HG03103 (cell line): ENCODE measurements around the gene AMACR.
A peak's percentile ranks its signal among the peaks of the same experiment; 100 is the strongest.
"Not testable (repeated sequence)": the region's sequence is repeated elsewhere in the genome, so short reads cannot be mapped to it uniquely, and the experiment has no call there.

Experiments used
- ATAC-seq: cut with Tn5 transposase; IDR thresholded peaks from one replicate; pipeline ENCODE4 v1.9.1; 2021; ENCODE audit warnings: low read depth; ENCODE audit not compliant: unreplicated experiment

AMACR gene

DNA sequence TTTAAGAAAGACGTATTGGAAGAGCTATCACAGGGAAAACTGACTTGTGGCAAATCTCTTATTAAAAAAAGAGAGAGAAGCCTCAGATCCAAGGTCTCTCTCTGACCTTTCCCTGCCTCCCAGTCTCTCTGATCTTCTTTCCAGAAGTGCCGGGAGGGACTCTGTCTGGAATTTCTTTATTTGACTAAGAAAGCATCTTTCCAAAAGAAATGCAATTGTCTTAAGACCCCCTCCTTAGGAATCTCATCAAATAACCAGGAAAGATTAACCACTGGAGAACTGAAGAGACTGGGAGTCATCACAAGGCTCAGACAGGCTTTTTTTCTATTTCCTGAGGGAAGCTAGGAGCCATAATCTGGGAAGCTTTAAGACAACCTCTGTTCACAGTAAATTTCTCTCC, 30.5 kb upstream of the AMACR start:
- ATAC-seq: no peak

DNA sequence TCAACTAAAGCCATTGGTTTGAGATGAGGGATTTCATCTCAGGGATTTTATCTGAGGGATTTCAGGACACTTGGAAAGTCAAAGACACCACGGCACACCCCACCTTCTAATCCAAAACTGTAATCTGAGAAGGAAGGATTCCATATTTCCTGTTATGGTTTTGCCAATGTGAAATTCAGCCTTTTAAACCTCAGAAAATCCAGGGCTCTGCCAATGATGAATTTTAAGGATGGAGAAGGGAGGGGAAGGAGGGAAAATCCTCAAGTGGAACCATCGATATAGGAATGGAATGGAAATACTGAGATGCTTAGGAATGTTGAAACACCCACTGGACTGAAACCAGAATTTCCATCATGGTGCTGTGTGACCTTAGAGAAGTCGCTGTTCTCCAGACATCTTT, 29.9 kb upstream of the AMACR start:
- ATAC-seq: no peak

DNA sequence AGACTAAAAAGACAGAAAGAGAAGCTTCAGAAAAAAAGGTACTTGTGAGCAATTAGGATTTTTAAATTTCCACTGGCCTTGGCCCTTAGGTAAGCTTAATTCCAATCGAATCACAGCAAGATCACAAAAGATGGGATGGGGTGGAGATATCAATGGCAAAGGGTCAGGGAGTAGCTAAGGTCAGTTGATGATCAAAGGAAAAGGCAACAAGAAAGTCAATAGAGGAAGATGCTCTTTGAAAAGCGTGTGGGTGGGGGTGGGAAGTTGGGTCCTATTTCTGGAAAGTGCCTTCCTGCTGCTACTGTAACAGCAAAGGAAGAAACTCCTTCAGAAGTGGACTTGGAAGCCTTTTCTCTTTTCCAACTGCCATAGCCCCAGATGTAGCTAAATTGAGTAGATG, 27.9 kb upstream of the AMACR start:
- ATAC-seq: no peak

DNA sequence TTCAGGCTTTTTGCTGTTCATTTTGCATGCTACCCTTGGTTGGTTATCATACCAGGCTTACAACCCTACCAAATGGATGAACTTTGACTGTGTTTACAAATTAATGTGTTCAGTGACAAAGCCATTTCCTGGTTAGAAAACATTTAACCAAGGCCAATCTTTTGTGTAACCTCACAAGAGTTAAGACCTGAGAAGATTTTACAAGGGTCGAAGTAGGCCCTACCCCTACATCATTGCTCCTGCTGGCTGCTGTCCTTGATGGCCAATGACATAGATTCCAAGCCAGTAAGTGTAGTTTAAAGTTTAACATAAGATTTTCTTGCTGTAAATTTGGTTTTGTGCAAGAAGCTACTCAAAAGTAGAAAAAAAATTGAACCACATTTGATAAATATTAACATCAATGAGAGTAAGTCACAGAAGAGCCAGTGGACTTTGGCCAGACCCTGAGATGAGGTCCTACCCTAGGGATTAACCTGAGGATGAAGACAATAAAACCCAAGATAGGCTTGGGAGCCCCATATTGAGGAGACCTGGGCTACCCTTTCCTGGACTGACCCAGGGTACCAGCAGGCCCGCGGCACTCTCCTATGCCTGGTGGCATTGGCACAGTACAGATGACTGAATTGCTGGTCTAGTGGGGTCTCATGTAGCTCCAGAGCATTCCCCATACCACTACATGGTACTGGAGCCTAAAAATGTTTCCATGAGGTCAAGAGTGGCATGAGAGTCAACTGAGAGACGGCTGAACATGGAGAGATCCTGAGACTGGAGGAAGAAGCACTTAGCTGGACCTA, 26.9 kb upstream of the AMACR start:
- no peak for ATAC-seq

DNA sequence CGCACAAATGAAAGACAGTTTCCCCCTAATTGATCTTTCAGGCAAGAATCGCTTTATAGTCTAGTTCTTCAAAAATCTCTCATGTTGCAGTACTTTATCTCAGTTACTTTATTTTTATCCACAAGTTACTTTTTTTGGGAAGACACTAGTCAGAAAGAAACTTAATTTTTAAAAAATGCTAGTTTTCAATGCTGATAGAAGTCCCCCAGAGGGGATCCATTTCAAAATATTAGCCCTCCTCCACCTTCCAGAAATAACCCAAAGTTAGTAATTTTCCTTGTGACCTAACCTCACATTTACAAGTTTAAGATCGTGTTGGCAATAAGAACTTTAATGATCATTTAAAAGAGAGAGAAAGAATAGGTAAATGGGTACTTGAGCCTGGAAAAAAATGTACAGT, 24.1 kb upstream of the AMACR start:
- no peak for ATAC-seq

DNA sequence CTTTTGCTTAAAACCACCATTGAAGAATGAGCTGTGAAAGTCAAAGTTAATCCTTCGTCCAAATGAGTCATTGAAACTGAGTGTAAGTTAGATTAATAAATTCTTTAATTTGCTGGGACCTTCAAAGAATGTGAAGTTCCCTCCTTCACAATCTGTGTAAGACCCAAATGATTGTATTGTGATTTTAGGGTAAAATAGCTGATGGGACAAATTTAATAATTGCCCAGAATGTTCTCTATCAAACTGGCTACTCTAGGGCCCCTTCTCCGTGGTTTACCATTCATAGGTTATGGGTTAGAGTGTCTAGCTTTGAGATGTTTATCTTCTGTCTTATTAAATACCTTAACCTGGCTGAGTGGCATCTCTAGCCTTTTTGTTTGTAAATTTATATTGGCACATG, 23.3 kb upstream of the AMACR start:
- ATAC-seq: no peak

DNA sequence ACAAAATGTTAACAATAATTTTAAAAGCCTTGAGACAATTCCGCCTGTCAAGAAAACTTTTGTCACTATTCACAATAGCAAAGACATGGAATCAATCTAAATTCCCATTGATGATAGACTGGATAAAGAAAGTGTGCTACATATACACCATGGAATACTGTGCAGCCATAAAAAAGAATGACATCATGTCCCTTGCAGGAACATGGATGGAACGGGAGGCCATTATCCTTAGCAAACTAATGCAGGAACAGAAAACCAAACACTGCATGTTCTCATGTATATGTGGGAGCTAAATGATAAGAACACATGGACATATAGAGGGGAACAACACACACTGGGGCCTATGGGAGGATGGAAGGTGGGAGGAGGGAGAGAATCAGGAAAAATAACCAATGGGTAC, 22.7 kb upstream of the AMACR start:
- not testable (repeated sequence) for ATAC-seq

DNA sequence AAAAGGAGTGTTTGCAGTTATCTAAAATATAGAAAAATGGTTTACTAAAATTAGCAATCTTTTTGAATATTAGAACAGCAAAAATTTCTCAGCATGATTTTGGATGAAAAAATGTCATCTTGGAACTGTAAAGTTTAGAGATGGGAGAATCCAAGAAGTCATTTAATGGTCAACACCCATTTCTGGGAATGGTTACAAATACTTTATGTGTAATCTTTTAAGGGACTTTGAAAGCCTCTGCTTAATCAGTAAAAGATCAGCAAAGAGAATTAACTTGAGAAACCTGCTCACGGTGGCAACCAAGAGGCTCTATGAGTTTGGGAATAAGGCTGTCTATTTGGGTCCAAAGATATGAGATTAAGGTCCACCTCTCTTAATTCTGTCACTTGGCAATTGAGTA, 22.2 kb upstream of the AMACR start:
- no peak for ATAC-seq

DNA sequence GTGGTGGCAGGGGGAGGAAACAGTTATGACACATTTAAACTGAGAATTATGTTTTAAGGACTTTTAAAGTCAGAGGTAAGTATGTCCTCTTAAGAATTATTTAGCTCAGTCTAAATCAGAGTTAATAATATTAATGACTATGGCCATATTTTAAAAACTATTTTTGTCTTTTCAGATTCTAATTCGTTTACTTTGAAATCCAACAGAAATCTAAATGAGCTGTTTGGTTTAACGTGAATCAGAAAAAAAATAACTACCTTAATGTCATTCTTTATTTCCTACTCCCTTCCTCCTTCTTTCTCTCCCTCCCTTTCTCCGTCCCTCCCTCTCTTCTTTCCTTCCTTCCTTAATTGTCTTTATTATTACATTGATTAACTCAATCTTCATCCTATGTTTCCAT, 20.5 kb upstream of the AMACR start:
- no peak for ATAC-seq

DNA sequence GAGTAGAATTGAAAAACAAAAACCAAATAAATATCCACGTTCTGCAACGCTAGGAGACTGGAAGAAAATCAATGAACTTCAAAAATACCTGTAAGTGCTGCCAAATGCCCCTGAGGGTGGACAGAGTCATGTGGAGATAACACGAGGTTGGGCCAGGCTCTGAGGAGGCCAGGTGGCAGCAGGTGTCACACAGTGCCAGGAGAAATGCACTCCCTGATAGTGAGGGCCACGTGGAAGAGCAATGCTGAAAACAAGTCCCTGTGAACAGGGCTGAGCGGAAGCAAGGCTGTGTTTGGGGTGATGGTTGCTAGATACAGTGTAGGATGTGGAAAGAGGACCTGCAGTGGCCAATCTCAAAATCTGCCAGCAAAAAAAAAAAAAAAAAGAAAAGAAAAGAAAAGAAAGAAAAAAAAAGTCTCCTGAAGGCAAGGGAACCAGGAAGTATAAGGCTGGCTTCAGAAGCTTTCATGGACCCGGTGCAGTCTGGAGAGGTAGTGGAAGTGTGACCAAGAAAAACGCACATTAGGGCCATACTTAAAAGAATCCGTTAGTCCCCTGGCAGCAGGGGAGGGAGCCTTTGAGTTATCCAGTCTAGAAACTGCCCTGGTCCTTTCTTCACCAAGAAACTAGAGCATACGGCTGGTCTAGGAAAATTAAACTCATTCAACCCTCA, 18.4 kb upstream of the AMACR start:
- ATAC-seq: no peak

DNA sequence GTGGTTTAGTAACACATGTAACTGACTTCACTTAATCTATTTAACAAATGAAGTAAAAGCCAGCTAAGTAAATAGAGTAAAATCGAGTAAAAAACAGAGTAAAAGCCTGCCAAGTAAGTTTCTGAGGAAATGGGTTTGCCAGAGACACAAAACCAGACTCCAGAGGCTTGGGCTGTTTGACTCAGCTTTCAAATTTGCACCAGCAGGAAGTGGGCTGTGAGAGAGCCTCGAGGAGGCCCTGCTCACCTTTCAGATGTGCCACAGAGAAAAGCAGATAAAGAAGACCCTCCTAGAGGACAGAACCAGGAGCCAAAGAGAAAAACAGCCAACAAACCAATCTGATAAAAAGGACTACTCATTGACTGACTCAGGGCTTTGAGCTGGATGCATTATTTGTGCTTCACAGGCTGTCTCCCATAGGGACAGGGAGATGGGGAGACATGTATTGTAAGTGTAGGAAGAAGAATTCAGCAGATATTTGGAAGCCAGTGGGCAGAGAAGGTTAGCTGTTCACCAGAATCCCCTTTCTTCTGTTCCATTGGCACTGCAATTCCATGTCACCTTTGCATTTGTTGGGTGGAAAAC, 14.4 kb upstream of the AMACR start:
- peak; percentile 92 for ATAC-seq

DNA sequence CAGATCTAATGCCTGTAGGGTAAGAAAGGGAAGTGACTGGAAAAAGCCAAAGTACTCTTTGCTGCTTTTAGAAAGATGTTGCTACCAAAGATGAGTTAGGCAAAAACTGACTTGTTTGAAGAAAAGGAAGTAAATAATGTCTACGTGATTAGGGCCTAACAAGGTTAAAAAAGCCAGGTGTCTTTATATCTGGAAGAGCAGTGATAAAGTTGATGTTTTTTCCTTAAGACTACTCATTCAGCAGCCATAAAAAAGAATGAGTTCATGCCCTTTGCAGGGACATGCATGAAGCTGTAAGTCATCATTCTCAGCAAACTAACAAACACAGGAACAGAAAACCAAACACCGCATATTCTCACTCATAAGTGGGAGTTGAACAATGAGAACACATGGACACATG, 13.5 kb upstream of the AMACR start:
- ATAC-seq: no peak

DNA sequence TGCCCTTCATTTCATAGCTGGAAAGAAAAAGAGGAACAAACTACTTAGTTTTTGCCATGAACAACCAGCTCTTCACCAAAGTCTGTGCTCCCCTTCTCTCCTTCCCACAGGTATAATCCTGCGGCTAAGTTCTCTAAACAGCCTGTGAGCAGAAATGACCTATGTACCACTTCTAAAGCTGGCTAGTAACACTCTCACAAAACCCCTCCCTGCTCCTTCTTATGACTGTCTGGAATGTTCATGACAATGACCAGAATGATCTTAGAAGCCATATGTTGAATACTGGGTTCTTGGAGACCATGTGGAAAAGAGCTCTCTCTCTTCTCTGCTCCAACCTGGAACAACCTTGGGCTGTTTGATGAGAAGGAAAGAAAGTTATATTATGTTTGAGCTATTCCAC, 12.9 kb upstream of the AMACR start:
- ATAC-seq: no peak

DNA sequence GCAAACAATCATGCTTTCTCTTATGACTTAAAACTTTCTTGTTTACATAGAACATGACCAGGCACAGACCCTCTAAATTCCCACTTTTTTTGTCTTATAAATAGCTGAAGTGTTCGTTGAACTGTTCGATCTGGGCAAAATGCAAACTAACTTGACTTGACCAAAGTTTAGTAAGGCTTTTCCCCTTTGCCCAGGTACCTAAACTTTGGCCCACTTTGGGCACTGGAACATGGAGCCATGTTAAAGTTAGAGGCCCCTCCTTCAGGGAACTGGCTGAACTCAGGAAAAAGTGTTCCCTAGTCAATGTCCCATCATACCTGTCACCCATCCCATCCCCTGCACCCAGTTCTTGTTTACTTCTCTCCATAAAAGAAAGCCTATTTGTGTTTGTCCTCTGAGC, 9.4 kb upstream of the AMACR start:
- no peak for ATAC-seq

DNA sequence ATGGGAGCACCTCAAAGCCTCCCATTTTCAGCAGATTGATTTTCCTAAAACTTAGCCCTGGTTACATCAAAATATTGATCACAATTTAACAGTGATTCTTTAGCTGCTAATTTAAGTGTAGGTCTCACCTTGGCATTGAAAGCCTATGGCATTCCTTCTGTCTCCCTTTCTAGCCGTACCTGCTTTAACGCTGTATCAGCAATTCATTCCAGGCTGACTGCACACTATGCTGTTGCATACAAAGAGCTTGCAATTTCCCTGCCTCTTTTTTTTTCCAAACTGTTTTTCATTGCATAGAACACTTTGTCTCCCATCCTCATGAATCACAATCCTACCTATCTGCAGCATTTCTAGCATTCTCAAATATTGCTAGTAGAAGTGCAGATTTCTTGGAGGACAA, 8.9 kb upstream of the AMACR start:
- no peak for ATAC-seq

DNA sequence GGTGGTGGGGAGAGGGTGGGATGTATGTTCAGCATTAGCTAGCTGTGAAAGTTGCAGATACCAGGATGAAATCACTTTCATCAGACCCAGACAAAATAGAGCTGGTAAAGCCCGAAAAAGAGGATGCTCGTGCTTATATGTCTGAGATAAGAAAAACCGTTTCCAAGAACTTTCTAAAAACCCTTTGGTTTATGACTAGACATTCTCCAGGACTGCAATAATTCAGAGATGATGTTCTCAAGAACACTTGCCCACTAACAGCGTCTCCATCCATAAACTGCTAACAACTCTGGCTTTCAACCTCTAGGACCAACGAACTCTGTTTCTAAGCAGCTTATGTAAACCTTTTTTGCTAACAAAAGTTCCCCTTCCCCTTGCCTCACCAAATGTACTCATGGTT, 8.4 kb upstream of the AMACR start:
- ATAC-seq: no peak

DNA sequence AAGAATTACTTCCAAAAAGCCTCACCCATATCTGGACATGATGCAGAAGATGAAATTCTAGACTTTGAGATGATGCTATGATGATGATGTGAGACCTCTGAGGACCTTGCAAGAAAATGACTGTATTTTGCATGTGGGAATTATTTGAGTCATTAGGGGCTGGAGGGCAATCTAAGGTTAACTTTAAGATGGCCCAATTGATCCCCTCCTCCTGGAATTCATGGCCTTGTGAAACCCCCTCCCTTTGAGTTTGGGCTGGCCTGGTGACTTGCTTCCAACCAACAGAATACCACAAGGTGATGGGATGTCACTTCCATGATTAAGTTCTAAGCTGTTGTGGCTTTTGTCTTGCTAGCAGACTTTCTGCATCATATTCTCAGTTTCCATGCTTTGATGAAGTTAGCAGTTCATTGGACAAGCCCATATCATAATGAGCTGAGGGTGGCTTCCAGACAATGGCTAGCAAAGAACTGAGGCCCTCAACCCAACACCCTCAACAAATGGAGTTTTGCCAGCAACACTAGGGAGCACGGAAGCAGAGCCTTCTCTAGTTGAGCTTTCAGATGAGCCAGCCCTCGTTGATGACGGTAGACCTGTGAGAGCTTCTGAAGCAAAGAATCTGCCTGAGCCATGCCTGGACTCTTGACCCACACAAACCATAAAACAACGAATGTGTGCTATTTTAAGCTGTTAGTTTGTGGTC, 7.4 kb upstream of the AMACR start:
- ATAC-seq: no peak

DNA sequence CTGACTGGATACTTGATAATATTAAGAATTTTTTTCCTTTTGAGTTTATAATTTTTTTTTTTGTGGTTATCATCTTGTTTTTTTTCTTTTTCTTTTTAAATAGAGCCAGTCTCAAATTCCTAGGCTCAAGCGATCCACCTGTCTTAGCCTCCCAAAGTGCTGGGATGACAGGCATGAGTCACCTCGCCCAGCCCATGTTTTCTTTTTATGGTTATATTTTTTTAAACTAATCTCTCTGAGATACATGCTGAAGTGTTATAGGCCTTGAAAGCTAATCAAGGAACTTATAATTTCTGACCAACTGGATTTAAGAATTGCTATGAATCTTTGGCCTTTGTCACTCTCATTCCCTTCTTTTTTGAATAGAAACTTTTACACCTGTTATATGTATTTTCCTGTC, 6.8 kb upstream of the AMACR start:
- no peak for ATAC-seq

DNA sequence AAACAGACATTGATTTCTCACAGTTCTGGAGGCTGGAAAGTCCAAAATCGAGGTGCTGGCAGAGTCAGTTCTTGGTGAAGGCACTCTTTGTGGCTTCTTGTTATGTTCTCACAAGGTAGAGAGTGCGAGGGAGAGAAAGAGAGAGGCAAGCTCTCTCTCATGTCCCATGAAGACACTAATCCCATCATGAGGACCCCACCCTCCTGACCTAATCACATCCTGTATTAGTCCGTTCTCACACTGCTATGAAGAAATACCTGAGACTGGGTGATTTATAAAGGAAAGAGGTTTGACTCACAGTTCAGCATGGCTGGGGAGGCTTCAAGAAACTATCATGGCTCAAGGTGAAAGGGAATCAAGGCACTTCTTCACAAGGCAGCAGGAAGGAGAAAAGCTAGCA, 5.7 kb upstream of the AMACR start:
- no peak for ATAC-seq

DNA sequence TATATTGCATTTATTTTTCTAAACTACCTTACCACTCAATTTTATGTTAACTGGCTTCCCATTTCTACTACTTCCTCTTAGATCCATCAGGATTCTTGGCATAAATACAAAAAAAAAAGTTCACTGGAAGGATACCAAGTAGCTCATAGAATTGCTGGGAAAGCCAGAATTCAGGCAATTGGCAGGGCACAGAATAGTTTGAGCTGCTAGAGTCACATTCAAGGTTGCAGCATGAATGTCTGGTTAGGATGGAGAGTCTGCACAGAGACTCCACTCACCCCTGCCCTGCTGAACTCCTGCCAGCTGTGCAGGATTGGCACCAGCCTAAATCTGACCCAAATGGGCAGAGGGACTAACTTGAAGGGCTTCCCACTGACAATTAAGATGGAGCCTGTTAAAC, 4.9 kb upstream of the AMACR start:
- ATAC-seq: no peak

DNA sequence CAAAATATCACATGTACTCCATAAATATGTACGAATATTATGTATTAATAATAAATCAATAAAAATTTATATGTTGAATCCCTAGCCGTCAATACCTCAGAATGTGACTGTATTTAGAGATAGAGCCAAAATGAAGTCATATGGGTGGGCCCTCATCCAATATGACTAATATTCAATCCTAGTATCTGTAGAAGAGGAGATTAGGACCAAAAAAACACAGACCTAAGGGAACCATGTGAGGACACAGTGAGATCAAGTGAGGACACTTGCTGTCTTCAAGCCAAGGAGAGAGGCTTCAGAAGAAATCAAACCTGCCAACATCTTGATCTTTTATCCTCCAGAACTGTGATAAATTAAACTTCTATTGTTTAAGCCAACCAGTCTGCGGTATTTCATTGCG, 3.7 kb upstream of the AMACR start:
- no peak for ATAC-seq
